GM12892 (cell line): ENCODE measurements around the gene SLC35A2.
A peak's percentile ranks its signal among the peaks of the same experiment; 100 is the strongest.

Experiments used
- DNase-seq: peaks from one replicate; pipeline ENCODE4 v3.0.0; 2011; ENCODE audit not compliant: insufficient read length
- FAIRE-seq: peaks from 2 replicates; lab custom pipeline; 2011; peaks lifted over from hg19 to GRCh38; lab: Jason Lieb, UNC
- POLR2A ChIP-seq: IDR thresholded peaks from 2 replicates; pipeline ENCODE4 v1.6.1; 2011; ENCODE audit warnings: low read depth, low read length, control low read depth
- POLR2AphosphoS5 ChIP-seq: IDR thresholded peaks from 2 replicates; pipeline ENCODE4 v1.6.1; 2011; ENCODE audit warnings: low read depth, low read length, control low read depth
- TAF1 ChIP-seq: IDR thresholded peaks from 2 replicates; pipeline ENCODE4 v1.6.1; 2011; ENCODE audit warnings: low read depth, mild to moderate bottlenecking, control low read depth, low read length, borderline replicate concordance

The SLC35A2 gene

DNA sequence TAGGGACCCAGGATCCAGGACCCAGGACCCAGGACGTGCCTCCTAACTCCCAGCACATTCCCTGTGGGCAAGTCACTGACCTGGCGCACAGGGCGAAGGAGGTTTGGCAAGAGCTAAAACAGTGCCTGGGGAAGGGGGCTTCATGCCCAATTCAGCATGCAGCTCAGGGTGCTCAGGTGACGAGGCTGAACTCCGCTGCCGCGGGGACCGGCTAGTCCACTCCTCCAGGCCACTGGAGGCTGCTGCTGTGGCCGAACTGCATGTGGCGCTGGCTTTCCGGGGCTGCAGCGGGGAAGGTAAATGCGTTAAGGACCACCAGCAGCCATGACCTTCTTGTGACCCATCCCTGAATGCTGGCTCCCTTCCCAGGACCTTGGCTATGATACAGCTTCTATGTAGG lies 12.3 kb upstream of the SLC35A2 start:
- DNase-seq (no peak), FAIRE-seq (no peak)
- TF ChIP-seq TAF1 (no peak), POLR2AphosphoS5 (no peak), POLR2A (no peak)

DNA sequence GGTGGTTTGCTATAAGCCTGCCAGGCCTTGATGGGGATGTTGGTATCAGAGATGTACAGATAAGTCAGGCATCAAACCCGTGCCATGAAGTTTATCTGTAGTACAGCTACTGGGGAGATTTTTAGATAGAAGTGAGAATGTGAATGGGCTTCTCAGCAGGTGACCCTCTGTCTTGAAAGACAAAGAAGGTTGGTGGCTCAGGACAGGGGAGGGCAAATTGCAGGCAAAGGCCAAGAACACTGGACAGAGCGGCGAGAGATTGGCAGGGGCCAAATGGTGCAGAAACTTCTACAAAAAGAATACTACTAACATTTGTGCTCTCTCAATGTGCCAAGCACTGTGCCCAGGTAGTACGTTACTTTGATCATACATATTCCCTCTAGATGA lies 9.3 kb upstream of the SLC35A2 start:
- FAIRE-seq (no peak), DNase-seq (no peak)
- no peak for TF ChIP-seq TAF1
- no peak for TF ChIP-seq POLR2A
- TF ChIP-seq POLR2AphosphoS5: no peak

DNA sequence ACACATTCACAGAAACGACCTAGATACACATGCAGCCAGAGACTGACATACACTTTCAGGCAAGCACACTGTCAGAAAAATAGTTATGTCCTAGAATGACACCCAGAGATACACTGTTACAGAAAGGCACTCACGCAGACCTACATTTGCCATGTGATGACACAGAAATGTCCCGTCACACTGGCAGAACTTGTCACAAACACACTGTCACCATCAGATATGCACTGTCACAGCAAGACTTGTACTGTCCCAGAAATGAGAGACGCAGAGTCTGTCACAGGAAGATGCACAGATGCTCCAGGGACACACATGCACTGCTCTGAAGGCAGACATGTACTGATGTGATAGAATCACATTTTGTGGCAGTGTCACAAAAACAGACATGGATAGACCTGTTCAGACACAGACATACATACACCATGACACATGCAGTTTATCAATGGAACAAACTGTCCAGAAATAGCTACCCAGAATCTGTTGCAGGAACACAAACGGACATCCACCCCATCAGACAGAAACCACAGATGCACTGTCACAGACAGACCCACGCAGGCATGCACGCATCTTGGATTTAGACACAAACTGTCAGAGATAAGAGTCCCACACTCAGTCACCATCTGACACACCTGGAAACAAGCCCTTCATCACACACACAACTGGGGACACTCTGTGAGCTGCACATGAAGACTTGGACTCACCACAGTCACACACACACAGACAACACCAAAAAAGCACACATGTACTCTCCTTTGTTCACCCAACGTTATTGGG lies 8.7 kb upstream of the SLC35A2 start:
- TF ChIP-seq POLR2AphosphoS5 (peak; percentile 18; the same call in 1 of the 2 replicates), TAF1 (no peak)
- DNase-seq: no peak
- FAIRE-seq: peak; percentile 72

DNA sequence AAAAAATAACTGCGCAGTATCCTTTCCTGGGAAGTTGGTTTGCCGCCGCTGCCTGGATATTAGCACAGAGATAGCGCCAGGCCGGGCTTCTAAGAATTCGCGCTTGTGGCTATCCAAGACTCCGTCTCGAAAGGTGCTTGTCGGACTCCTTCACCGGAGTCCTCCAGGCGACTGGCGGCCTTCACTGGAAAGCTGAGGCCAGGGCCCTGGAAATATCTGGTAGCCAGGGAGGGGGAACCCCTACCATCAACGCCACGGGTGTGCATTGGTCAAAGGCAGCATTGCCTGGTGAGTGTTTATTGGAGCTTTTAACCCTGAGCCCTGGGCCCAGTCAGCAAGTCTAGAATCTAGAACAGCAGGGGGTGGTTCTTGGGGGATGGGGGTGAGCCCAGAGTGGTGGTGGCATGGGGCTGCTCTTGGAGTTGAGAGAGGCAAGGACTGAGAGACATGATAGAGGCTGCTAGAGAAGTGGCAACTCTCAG lies 8.0 kb upstream of the SLC35A2 start:
- FAIRE-seq: peak; percentile 9
- DNase-seq: no peak
- TF ChIP-seq TAF1: no peak
- no peak for TF ChIP-seq POLR2A
- no peak for TF ChIP-seq POLR2AphosphoS5

DNA sequence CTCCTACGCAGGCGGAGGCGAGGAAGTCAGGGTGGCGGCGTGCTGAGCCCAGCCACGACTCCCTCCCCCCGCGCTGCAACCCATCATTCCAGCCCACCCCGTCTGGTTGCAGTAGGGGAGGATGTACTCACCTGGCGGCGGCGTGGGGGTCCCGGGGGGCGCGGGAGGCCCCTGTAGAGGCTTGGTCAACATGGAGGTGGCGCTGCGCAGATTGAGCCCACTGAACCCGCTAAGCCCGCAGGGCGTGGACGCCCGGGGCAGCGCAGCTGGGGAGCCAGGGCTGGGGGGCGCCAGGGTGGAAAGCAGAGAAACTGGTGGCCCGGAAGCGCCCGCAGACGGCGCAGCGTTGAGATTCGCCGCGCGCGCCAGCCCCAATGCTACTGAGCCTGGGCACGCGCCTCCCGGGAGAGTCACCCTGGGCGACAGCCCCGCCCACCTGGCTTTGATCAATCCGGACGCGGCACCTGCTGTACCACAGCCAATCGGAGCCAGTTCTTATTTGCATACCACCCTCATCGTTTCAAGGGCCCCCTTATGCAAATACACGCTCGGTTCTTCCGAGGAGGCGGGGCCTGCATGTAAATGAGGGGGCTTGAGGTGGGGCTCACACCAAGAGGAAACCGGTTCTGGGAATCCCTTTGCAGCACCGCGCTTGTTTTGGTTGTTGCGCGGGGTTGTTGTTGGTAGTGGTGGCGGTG lies 7.3 kb upstream of the SLC35A2 start, which contains the start of gene PIM2:
Gene PIM2, minus strand, starts transcription at position 382 of the 698 bp plus-strand sequence. Its CDS starts 190 bp downstream, at position 192.
- FAIRE-seq (peak; percentile 94), DNase-seq (peak; percentile 77)
- TF ChIP-seq POLR2AphosphoS5 (peak; percentile 94), TAF1 (peak; percentile 97), POLR2A (peak; percentile 98)

DNA sequence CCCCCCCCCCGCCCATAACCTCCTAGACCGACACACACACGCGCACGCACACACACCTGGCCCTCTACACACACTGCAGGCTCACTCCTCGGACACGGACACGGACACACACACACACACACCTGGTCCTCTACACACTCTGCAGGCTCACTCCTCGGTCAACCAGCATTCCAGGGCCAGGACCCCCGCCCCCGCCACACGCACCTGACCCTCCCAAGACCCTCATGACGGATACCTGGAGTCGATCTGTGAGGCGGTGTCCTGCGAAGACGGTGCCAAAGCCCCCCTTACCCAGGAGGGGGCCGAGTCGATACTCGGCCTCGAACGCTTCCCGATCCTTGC lies 6.8 kb upstream of the SLC35A2 start:
- FAIRE-seq (peak; percentile 30), DNase-seq (no peak)
- TF ChIP-seq TAF1 (no peak), POLR2AphosphoS5 (no peak), POLR2A (no peak)

DNA sequence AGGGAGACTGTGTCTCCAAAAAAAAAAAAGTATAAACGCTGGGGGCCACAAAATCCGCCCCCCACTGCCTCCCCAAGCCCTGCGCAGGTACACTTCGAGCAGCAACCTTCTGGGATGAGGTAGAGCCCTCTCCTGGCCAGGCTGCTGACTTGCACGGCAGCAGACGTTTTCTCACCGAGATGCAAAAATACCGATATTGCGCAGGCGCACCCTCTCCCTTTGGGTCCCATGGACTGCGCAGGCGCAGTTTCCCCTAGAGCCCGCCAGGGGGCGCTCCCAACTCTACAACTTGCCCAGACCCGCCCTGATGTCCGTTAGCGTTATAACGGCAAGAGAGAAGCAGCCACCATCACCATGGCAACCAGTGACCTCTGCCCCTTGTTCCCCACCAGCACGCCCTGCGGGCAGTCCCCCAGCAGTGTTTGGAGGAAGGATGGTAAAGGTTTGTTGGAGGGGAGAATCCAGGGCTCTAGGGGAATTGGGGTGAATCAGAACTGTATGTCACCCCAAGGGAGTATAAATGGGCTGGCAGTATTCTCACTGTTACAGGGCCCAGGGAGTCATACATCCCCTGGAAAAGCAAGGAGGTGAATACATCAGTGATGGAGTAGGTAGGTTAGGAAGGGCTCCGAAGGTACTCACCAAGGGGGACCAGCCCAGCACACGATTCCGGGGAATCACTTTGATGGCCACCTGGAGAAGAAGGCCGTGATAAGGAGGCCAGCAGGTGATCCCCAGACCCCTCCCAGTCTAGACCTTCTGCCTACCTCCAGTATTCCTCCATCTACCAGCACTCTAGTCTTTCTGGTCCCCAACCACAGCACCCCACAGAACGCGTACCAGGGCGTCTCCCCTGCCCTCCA lies 5.9 kb upstream of the SLC35A2 start:
- peak; percentile 98 for FAIRE-seq
- TF ChIP-seq TAF1 (no peak), POLR2A (peak; percentile 13; the same call in 1 of the 2 replicates)
- peak; percentile 70 for DNase-seq

DNA sequence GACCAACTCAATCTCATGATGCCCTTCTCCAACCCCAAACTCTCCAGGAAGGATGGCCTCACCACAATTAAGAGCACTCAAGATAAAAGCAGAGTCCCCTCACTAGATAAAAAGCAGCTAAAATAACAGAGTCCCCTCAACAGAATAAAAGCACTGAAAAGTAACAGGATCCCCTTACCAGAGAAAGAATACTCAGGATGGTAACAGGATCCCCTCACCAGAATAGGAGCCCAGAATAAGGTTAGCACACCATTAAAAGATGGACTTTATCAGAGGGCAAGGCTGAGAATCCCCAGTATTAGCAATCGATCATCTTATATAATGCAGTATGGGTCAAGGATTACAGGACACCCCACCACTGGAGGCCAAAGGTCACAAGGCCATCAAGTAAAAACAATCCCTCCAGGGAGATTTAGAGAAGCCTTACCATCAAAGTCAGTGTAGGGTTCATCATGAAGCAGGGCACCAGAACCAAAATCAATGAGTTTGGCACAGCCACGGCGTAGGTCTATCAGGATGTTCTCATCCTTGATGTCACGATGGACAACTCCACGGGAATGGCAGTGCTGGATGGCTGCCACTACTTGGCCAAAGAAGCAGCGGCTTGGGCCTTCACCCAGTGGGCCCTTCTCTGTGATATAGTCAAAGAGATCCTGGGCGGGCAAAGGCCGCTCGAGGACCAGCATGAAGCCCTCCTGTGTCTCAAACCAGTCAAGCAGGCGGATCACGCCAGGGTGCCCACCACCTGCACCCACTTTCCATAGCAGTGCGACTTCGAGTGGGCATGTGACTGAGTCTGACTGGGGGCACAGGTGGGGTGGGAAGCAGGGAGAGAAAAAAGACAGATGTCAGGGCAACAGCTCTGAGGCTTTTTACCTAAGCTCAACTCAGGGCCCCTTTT lies 3.4 kb upstream of the SLC35A2 start:
- DNase-seq: no peak

DNA sequence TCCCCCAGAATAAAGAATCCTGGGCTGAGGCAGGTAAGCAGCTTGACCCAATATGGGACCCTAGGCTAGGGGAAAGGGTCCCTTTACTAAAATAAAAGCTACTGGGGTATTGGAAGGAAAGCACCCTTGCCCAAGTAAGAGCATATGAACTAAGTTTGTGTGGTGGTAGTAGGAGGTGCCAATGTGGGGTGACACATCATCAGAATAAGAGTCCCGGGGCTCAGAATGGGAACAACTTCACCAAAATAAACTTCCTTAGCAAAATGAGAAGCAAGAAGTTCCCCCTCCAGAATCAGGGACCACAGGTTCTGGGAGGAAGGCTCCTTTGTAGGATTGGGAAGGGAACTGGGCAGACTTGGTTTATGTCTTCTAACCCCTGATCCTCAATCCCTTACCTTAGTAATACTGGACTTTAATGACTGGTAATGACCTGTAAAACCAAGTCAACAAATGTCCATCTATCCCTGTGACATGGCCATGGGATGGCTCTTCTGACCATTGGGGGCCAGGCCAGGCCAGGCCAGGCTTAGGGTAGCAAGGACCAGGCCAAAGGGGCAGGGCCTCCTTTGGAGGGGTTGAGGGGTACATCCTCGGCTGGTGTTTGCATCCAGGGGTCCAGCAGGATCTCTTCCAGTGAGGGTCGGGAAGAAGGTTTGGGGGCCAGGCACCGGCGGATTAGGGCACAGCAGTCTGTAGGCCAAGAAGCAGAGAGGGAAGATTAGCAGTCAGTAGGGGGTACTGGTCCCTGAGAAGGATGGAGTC lies 2.3 kb upstream of the SLC35A2 start:
- DNase-seq (no peak), FAIRE-seq (no peak)
- TF ChIP-seq TAF1 (no peak), POLR2AphosphoS5 (no peak), POLR2A (no peak)

More for the DNA sequence above, 3.4 kb upstream of the SLC35A2 start:
- no peak for TF ChIP-seq TAF1
- no peak for TF ChIP-seq POLR2AphosphoS5
- no peak for TF ChIP-seq POLR2A
- no peak for FAIRE-seq

DNA sequence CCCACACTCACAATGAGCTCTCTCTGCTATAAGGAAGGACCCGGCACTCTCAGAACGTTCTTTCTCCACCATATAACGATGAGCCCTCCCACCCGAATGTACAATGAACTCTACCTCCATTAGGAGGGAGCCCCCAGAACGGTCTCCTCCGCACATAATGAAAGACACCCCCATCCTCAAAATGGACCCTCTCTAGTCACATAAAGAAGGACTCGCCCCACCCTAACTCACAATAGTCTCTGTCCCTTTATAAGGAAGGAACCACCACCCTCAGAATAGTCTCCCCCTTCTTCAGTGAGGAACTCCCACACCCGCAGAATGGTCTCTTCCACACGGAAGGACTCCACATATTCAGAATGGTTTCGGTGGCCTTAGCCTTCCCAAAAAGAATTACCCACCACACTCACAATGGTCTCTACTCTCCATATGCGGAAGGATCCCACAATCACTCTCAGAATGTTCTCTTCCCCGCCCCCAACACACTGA lies 477 bp downstream of the SLC35A2 start:
- no peak for DNase-seq
- TF ChIP-seq POLR2A (no peak), TAF1 (no peak), POLR2AphosphoS5 (no peak)
- peak; percentile 78 for FAIRE-seq

DNA sequence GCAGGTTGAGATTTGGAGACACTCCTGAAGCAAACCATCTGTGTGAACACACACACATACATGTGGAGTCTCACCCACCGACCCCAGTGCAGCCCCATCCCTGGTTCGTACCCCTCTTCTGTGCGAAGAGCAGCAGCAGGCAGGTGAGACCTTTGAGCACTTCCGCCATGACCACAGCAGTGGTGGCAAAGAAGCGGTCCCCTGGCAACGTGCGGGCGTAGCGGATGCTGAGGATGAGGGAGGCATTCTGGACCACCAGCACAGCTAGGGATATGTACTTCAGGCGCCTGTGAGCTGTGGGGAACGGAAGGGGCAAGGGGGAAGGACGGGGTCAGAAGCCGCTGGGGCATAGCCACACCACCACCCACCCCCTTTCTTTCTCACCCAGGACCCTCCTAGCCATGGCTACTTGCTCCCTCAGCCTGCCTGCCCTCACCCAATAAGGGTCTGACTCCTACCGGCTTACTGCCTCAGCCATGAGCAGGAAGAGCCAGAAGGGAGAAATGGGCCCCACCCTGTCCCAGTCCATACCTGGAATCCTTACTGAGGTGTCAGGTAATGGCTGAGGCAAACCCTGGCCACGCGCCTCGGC lies 1.6 kb downstream of the SLC35A2 start:
- FAIRE-seq: no peak
- peak; percentile 31; the same call in 1 of the 2 replicates for TF ChIP-seq POLR2AphosphoS5
- no peak for TF ChIP-seq TAF1
- DNase-seq: no peak
